ENCODE measurements around the gene TCEANC2. TPM values are rescaled to one million over a fixed set of nuclear protein-coding genes. Genes with fewer than 3 reads are reported as not detected.

Gene TCEANC2
- total and polyA plus RNA-seq, 2 of the 4 experiments (the other 2 are of a cell fraction), result 2.4 to 3.2 TPM

- H3K23ac ChIP-seq (ENCODE audit: low read depth, low read length), result no peak overlapping the region
- no peak overlapping the region for H3K4ac ChIP-seq (ENCODE audit: low read depth, low read length)
- no peak overlapping the region for H3K9ac ChIP-seq (ENCODE audit: low read depth, low read length)
- peaks cover 3% of the 10 kb centered on the region; the same call in 1 of the 2 replicates for H3K9me1 ChIP-seq (ENCODE audit: insufficient read depth, low read length)
- no peak overlapping the region for H3K27ac ChIP-seq (ENCODE audit: insufficient read depth, low read length)
- H3K36me3 ChIP-seq (ENCODE audit: control insufficient read depth, insufficient read depth, low read length), result no peaks in the 10 kb centered on the region
- no peak for DNase-seq
- no peak overlapping the region for H3K56ac ChIP-seq (ENCODE audit: extremely low read depth, insufficient read depth, low read length)
- H4K8ac ChIP-seq (ENCODE audit: low read depth in 2 of 2, low read length in 2 of 2), result no peak overlapping the region
- no peak overlapping the region for H2AK9ac ChIP-seq (replicated peaks; ENCODE audit: low read depth, low read length, poor library complexity)
- in situ Hi-C loops (cut with MboI; ENCODE audit: low sequenced_read_pairs), result no loop called here
- H3K9me3 ChIP-seq (ENCODE audit: control insufficient read depth, insufficient read depth, low read length), result no peaks in the 10 kb centered on the region
- H3K18ac ChIP-seq (ENCODE audit: low read depth, low read length), result no peak overlapping the region
- H3K4me3 ChIP-seq (ENCODE audit: insufficient read depth, low read depth, low read length), result no peak overlapping the region
- ATAC-seq (ENCODE audit: low read depth), result no peak
- no peak overlapping the region for H4K5ac ChIP-seq (ENCODE audit: low read depth, low read length)
- no TSS peak for BruUV-seq (replicated peaks)
- H3K4me2 ChIP-seq (ENCODE audit: low read depth, low read length), result no peak overlapping the region
- H3K4me1 ChIP-seq (ENCODE audit: control insufficient read depth, insufficient read depth, low read length), result no peaks in the 10 kb centered on the region
- no peak overlapping the region for H2AK5ac ChIP-seq (ENCODE audit: low read depth, low read length)
- ChIA-PET POLR2A (ENCODE audit: unreplicated experiment) (no interaction called here), CTCF (no interaction called here)
- peak overlapping the region; percentile 51 for H2AFZ ChIP-seq (replicated peaks; ENCODE audit: low read length, poor library complexity)
- H2BK5ac ChIP-seq (ENCODE audit: low read depth, low read length, poor library complexity, severe bottlenecking), result no peak overlapping the region
- WGBS, 2 experiments (ENCODE audit: extremely low coverage in 2 of 2, insufficient read length in 1 of 2), result 44% methylated on average over 2 of the region's 5 CpGs; no CpG with 5 or more reads in 1 of the 2 experiments
- no peak overlapping the region for H2BK15ac ChIP-seq (ENCODE audit: low read depth, low read length)
- H3K79me1 ChIP-seq (ENCODE audit: low read depth in 1 of 2, low read length in 2 of 2), result no peaks in the 10 kb centered on the region
- no peak overlapping the region for H2BK20ac ChIP-seq (ENCODE audit: low read depth, low read length)
- TF ChIP-seq RCOR1 (IDR thresholded peaks at IDR 0.05; ENCODE audit: insufficient replicate concordance, low read length) (no peak), SMC3 (IDR thresholded peaks at IDR 0.05; ENCODE audit: low read depth, low read length) (no peak), ELK1 (IDR thresholded peaks at IDR 0.05; ENCODE audit: borderline replicate concordance, low read depth, low read length) (no peak), CEBPB (IDR thresholded peaks at IDR 0.05; ENCODE audit: low read depth, low read length) (no peak), MXI1 (IDR thresholded peaks at IDR 0.05; ENCODE audit: borderline replicate concordance, low read depth, low read length) (no peak), RFX5 (IDR thresholded peaks at IDR 0.05; ENCODE audit: low read depth, low read length) (no peak), MAFK (IDR thresholded peaks at IDR 0.05; ENCODE audit: low read depth, low read length) (no peak)
- intact Hi-C loops (cut with micrococcal nuclease), result no loop called here
- no peak overlapping the region for H2BK120ac ChIP-seq (ENCODE audit: low read depth, low read length)
- H4K20me1 ChIP-seq (ENCODE audit: insufficient read depth, low read length), result no peaks in the 10 kb centered on the region
- dilution Hi-C loops (cut with HindIII; ENCODE audit: low sequenced_read_pairs, unreplicated experiment), result no loop called here
- peaks cover 78% of the 10 kb centered on the region for H3K27me3 ChIP-seq (ENCODE audit: control insufficient read depth, insufficient read depth, low read length)
- no peak overlapping the region for H4K91ac ChIP-seq (ENCODE audit: insufficient read depth, low read depth, low read length)
- H3K14ac ChIP-seq (replicated peaks; ENCODE audit: low read depth, low read length), result no peak overlapping the region
These were observed 42.8 kb upstream of the TCEANC2 start for GRCh38 chr1:54010415-54011117.
